Neural cell (in vitro differentiated cells): ENCODE results near the gene CCNK. TPM values are rescaled to one million over a fixed set of nuclear protein-coding genes. Genes with fewer than 3 reads are reported as not detected.

Source experiments
- H2AFZ ChIP-seq: fragments of 200-600, 300-800 bp; sonication (generic), shearing (Covaris generic); 2 replicates; pipeline ENCODE4 v1.6.0; 2014; ENCODE audit warnings: low read depth, mild to moderate bottlenecking, antibody characterized with exemption, low read length, moderate library complexity
- H3F3A ChIP-seq: fragments of 200-600 bp; shearing (Covaris generic); 2 replicates; pipeline ENCODE4 v1.6.1; 2016; ENCODE audit warnings: mild to moderate bottlenecking, moderate library complexity, mixed read lengths, antibody characterized with exemption, low read length; ENCODE audit not compliant: insufficient read depth, poor library complexity, severe bottlenecking
- H3K27ac ChIP-seq: fragments of 200-600, 300-800 bp; sonication (generic), shearing (Covaris generic); 2 replicates; pipeline ENCODE4 v1.5.1; 2014; ENCODE audit warnings: mild to moderate bottlenecking, low read length, moderate library complexity
- H3K27me3 ChIP-seq: fragments of 300-800, 200-600 bp; sonication (generic), shearing (Covaris generic); 2 replicates; pipeline ENCODE4 v1.6.0; 2014; ENCODE audit warnings: mild to moderate bottlenecking, low read depth, low read length, moderate library complexity; ENCODE audit not compliant: insufficient read depth
- H3K36me3 ChIP-seq: fragments of 300-800, 200-600 bp; sonication (generic), shearing (Covaris generic); 2 replicates; pipeline ENCODE4 v1.5.1; 2014; ENCODE audit warnings: mild to moderate bottlenecking, antibody characterized with exemption, low read length, moderate library complexity; ENCODE audit not compliant: insufficient read depth
- H3K4me2 ChIP-seq: fragments of 300-800, 200-600 bp; sonication (generic), shearing (Covaris generic); 2 replicates; pipeline ENCODE4 v1.6.0; 2014; ENCODE audit warnings: mild to moderate bottlenecking, low read length
- H3K4me3 ChIP-seq: fragments of 300-800, 200-600 bp; sonication (generic), shearing (Covaris generic); 2 replicates; pipeline ENCODE4 v1.5.1; 2014; ENCODE audit warnings: mild to moderate bottlenecking, low read length, moderate library complexity
- H3K79me2 ChIP-seq: fragments of 200-600 bp; shearing (Covaris generic); replicated peaks from 2 replicates; pipeline ENCODE4 v1.6.0; 2014; ENCODE audit warnings: mild to moderate bottlenecking, low read length, moderate library complexity; ENCODE audit not compliant: insufficient read depth
- H3K9ac ChIP-seq: fragments of 300-800, 200-600 bp; sonication (generic), shearing (Covaris generic); 2 replicates; pipeline ENCODE4 v1.6.1; 2016; ENCODE audit warnings: mild to moderate bottlenecking, low read length, mixed read lengths
- H3K9me2 ChIP-seq: fragments of 200-600 bp; shearing (Covaris generic); 2 replicates; pipeline ENCODE4 v1.6.1; 2016; ENCODE audit warnings: mild to moderate bottlenecking, low read length, mixed read lengths; ENCODE audit not compliant: insufficient read depth
- H3K9me3 ChIP-seq: fragments of 200-600, 300-800 bp; sonication (generic), shearing (Covaris generic); 2 replicates; pipeline ENCODE4 v1.6.1; 2016; ENCODE audit warnings: mild to moderate bottlenecking, mixed run types, low read length, moderate library complexity, mixed read lengths
- H4K20me1 ChIP-seq: fragments of 200-600 bp; shearing (Covaris generic); 2 replicates; pipeline ENCODE4 v1.6.1; 2016; ENCODE audit warnings: mild to moderate bottlenecking, mixed run types; ENCODE audit not compliant: insufficient read depth
- EP300 ChIP-seq: fragments of 450-650 bp; conservative IDR thresholded peaks from 2 replicates; pipeline ENCODE4 v1.6.1; 2014; ENCODE audit warnings: antibody characterized with exemption, mild to moderate bottlenecking, moderate library complexity; ENCODE audit not compliant: poor library complexity, severe bottlenecking
- EZH2 ChIP-seq: fragments of 200-600, 300-800 bp; shearing (Covaris generic), sonication (generic); IDR thresholded peaks from 2 replicates; pipeline ENCODE4 v1.6.1; 2014; ENCODE audit warnings: antibody characterized with exemption, low read length, borderline replicate concordance, mild to moderate bottlenecking; ENCODE audit not compliant: insufficient read depth, poor library complexity, severe bottlenecking
- MXI1 ChIP-seq: fragments of 450-650 bp; conservative IDR thresholded peaks from 2 replicates; pipeline ENCODE4 v1.6.1; 2014; ENCODE audit warnings: antibody characterized with exemption, mild to moderate bottlenecking; ENCODE audit not compliant: poor library complexity, severe bottlenecking
- POLR2AphosphoS5 ChIP-seq: IDR thresholded peaks from 2 replicates; pipeline ENCODE4 v1.6.1; 2012
- RAD21 ChIP-seq: fragments of 450-650 bp; conservative IDR thresholded peaks from 2 replicates; pipeline ENCODE4 v1.6.1; 2014; ENCODE audit warnings: antibody characterized with exemption, mild to moderate bottlenecking, moderate library complexity
- REST ChIP-seq: IDR thresholded peaks from 2 replicates; pipeline ENCODE4 v1.6.1; 2012; ENCODE audit warnings: borderline replicate concordance
- SMC3 ChIP-seq: fragments of 450-650 bp; conservative IDR thresholded peaks from 2 replicates; pipeline ENCODE4 v1.6.1; 2014; ENCODE audit warnings: antibody characterized with exemption, mild to moderate bottlenecking, moderate library complexity; ENCODE audit not compliant: poor library complexity
- TAF1 ChIP-seq: IDR thresholded peaks from 2 replicates; pipeline ENCODE4 v1.6.1; 2012; ENCODE audit warnings: low read depth
- polyA plus RNA-seq: library from polyadenylated mRNA; depleted of rRNA; stranded (reverse); fragments of >200 nt; gene quantifications from 2 replicates; pipeline ENCODE4 v1.2.3, GENCODE V29; 2014
- TF ChIP-seq, protein P1 (sequence below): fragments of 450-650 bp; IDR thresholded peaks from 2 replicates; pipeline ENCODE4 v1.5.1; 2014; ENCODE audit warnings: antibody characterized with exemption, mild to moderate bottlenecking, moderate library complexity; ENCODE audit not compliant: poor library complexity, severe bottlenecking

Gene CCNK
- polyA plus RNA-seq, 1 donor from 2014 or later: 11.2 TPM

- Histone ChIP-seq H3K27ac (no peak overlapping the region), H3F3A (no peaks in the 10 kb centered on the region), H4K20me1 (no peaks in the 10 kb centered on the region), H3K79me2 (no peaks in the 10 kb centered on the region), H3K27me3 (no peaks in the 10 kb centered on the region), H3K9me3 (no peaks in the 10 kb centered on the region), H3K4me3 (no peak overlapping the region), H3K36me3 (no peaks in the 10 kb centered on the region), H3K9me2 (no peaks in the 10 kb centered on the region), H2AFZ (no peak overlapping the region), H3K4me2 (no peak overlapping the region), H3K9ac (no peak overlapping the region)
- no peak for TF ChIP-seq EP300
- TF ChIP-seq, protein P1, sequence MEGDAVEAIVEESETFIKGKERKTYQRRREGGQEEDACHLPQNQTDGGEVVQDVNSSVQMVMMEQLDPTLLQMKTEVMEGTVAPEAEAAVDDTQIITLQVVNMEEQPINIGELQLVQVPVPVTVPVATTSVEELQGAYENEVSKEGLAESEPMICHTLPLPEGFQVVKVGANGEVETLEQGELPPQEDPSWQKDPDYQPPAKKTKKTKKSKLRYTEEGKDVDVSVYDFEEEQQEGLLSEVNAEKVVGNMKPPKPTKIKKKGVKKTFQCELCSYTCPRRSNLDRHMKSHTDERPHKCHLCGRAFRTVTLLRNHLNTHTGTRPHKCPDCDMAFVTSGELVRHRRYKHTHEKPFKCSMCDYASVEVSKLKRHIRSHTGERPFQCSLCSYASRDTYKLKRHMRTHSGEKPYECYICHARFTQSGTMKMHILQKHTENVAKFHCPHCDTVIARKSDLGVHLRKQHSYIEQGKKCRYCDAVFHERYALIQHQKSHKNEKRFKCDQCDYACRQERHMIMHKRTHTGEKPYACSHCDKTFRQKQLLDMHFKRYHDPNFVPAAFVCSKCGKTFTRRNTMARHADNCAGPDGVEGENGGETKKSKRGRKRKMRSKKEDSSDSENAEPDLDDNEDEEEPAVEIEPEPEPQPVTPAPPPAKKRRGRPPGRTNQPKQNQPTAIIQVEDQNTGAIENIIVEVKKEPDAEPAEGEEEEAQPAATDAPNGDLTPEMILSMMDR: no peak
- no peak for TF ChIP-seq REST
- no peak for TF ChIP-seq TAF1
- no peak for TF ChIP-seq MXI1
- no peak for TF ChIP-seq RAD21
- no peak for TF ChIP-seq SMC3
- TF ChIP-seq POLR2AphosphoS5: no peak
- no peak for TF ChIP-seq EZH2
Observed at GRCh38 chr14:99441918-99442317, 39.3 kb upstream of the CCNK start.

GRCh38 chr14:99445931-99446330 is 35.3 kb upstream of the CCNK start:
- H4K20me1 ChIP-seq: no peaks in the 10 kb centered on the region
- no peak overlapping the region for H2AFZ ChIP-seq
- H3K9ac ChIP-seq: no peak overlapping the region
- H3F3A ChIP-seq: no peaks in the 10 kb centered on the region
- H3K9me3 ChIP-seq: no peaks in the 10 kb centered on the region
- no peaks in the 10 kb centered on the region for H3K9me2 ChIP-seq
- no peak for TF ChIP-seq MXI1
- TF ChIP-seq EP300: no peak
- TF ChIP-seq RAD21: no peak
- TF ChIP-seq REST: no peak
- no peak for TF ChIP-seq EZH2
- no peak for TF ChIP-seq SMC3
- TF ChIP-seq, protein P1: no peak
- no peak for TF ChIP-seq POLR2AphosphoS5
- TF ChIP-seq TAF1: no peak
- no peaks in the 10 kb centered on the region for H3K36me3 ChIP-seq
- H3K4me3 ChIP-seq: no peak overlapping the region
- no peaks in the 10 kb centered on the region for H3K27me3 ChIP-seq
- H3K4me2 ChIP-seq: no peak overlapping the region
- no peaks in the 10 kb centered on the region for H3K79me2 ChIP-seq
- H3K27ac ChIP-seq: no peak overlapping the region
